Esophagus squamous epithelium (tissue), 4 donors: ENCODE data around the gene FAM167B.

Experiments
- CTCF ChIP-seq, 6 experiments: fragments of 450-650 bp in 4 of 6; fragments of 200-600 bp in 2 of 6; sonication (generic) in 2 of 6; IDR thresholded peaks; one replicate each; pipeline ENCODE4 v1.5.1; 2016 to 2019; ENCODE audit warnings: antibody characterized with exemption in 6 of 6, mild to moderate bottlenecking in 4 of 6, moderate library complexity in 4 of 6
- POLR2A ChIP-seq, 4 donors: fragments of 450-650 bp; IDR thresholded peaks; one replicate each; pipeline ENCODE4 v1.6.1; 2017; ENCODE audit warnings: antibody characterized with exemption in 4 of 4, mild to moderate bottlenecking in 4 of 4, moderate library complexity in 3 of 4

GRCh38 chr1:32208891-32209328 is 38.1 kb upstream of the FAM167B start, which contains the start of gene DCDC2B:
- TF ChIP-seq POLR2A (IDR thresholded peaks at IDR 0.05) = no peak
- TF ChIP-seq CTCF (IDR thresholded peaks at IDR 0.05) = no peak
